Hindlimb muscle (tissue), 1 donor: ENCODE measurements around the gene DFFB. TPM values are rescaled to one million over a fixed set of nuclear protein-coding genes. Genes with fewer than 3 reads are reported as not detected.

ENCODE experiments used
- DNase-seq: peaks from one replicate; pipeline ENCODE4 v3.0.0-alpha.2; 2013
- polyA plus RNA-seq: library from polyadenylated mRNA; unstranded; fragments of 120-200 nt; gene quantifications from one replicate; pipeline ENCODE4 v1.2.1, GENCODE V29; 2013; ENCODE audit not compliant: insufficient read length

The DFFB gene
- polyA plus RNA-seq, 1 donor = 5.7 TPM

DNA sequence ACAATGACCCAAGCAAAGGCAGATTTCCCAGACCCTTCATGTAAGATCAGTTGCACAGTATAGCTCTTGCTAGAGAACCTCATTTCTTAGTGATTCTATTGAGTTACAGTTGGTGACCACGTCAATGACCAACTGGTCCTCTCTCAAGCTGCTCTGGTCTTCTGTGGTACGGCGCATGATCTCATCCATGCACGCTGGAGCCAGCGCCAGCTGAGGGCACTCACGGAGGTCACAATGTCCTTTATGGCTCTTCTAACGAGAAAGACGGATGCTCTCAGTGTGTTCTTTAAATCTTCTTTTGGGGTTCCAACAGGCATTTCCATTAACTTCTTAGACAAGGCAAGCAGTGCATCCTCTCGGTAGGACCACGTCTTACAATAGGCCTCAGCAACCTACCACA is 22.6 kb upstream of the DFFB start:
- DNase-seq = no peak

DNA sequence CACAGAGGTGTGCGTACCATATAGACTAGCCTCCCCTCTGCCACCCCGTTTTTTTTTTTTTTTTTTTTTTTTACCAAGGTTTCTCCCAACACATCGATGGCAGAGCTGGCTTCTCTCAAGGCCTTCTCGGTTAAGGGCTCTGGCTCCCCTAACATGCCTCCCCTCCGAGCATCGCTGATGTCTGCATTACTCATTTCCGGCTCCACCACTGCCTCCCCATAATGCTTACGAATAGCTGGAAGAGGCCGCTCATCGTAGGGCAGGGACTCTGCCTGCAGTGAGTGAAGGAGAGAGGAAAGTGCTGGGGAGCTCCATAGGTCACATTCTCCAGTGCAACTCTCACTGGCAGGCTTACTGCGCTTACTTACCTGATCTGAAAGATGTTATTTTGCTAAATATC is 20.9 kb upstream of the DFFB start:
- no peak for DNase-seq

DNA sequence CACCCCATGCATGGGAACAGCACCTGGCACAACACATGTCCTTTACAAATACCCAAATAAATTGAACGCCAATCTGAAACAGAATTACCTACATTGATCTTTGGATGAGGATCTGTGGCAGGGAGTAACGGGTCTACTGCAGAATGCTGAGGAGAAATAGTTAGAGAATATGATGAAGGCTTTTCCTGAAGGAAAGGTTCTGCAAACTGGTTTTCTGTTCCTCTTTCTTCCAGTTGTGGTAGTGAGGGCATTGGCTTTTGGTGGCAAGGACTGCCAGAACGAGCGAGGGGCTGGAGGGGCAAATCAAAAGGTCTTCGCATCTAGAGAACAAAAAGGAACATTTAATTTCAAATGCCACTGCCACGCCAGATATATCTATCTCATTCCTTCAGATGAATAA is 20.1 kb upstream of the DFFB start:
- no peak for DNase-seq

- DNase-seq = no peak
Measured at GRCh38 chr1:3837685-3838084, 19.6 kb upstream of the DFFB start.

DNA sequence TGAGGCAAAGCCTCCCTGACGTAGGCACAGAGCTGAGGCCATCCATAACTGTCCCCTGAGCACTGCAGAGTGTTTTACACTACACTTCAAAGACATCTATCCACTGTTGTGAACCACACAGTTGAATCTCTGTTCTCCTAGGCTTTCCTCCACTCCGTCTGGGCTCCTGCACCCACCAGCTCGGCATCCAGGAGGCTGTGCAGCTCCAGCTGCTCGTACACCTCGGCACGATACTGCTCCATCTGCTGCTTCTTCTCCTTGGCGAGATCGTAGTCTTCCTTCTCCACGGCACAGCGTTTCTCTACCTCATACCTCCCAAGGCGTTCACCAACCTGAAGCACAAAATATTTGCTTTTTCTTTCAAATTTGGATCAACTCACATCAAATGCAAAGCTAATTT is 18.5 kb upstream of the DFFB start:
- no peak for DNase-seq

- no peak for DNase-seq
Measured at GRCh38 chr1:3841491-3841890, 15.8 kb upstream of the DFFB start.

DNA sequence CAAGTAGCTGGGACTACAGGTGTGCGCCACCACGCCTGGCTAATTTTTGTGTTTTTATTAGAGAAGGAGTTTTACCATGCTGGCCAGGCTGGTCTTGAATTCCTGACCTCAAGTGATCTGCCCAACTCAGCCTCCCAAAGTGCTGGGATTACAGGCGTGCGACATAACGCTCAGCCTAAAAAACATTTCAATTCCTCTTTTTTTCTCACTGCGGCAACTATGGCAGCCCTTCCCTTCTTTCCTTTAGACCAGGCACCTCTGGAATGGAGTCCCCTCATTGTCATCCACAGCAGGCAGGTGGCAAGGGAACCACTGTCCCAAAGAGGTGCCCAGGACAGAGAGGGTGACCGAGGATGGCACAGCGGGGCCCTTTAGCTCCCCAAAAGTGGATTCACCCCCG is 14.4 kb upstream of the DFFB start:
- DNase-seq = no peak

DNA sequence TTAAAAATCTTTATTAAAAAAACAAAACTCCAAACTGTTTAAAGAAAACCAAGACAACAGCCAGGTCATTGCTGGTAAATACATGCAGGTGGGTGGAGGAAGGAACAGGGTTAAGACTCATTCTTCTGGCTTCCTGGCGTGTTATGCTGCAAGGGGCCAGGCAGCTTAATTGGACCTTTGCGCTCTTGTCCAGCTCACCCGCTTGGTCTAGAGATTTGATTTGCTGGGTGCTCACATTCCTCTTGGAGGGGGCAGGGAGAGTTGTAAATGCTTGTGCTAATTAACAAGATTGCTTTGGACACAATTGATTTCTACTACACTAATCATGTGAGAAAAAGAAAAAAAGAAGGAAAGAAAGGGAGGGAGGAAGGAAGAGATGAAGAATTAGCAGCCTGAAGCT is 10.7 kb upstream of the DFFB start:
- no peak for DNase-seq

DNA sequence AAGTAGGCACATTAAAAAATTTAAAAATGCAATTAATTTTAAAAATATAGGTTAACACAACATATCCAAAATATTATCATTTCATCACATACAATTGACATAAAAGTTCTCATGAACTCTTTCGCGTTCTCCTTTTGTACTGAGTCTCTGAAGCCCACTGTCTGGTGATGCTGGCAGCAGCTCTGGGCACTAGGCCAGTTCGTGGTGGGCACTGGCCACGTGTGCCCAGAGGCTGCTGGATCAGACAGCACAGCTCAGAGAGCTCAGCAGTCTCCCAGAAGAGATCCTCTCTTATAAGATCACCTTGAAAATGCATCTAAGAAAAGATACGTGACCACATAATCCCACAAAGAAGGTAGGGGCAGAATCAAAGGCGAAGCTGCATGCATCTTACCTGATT is 10.2 kb upstream of the DFFB start:
- DNase-seq = no peak

DNA sequence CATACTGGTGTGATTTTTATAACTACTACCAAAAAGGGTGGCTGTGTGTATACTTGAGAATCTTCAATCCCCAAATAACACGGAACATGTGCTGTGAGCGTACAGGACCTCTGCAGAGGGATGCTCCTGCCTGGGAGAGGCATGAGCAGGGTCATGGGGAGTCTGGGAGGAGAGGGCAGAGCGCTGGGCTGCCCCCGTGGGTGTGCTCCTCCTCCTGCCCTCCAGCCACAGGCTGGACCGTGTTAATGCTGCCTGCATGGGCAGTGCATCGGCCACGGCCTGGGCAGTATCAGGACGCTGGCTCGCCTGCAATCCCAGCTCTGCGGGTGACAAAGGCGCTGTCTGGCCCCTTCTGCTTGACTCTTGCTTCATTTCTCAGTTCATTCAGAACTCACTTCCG is 6.4 kb upstream of the DFFB start:
- no peak for DNase-seq

- DNase-seq = no peak
Measured at GRCh38 chr1:3851292-3851691, 6.0 kb upstream of the DFFB start.

GRCh38 chr1:3852091-3852490 is 5.2 kb upstream of the DFFB start:
- no peak for DNase-seq

DNA sequence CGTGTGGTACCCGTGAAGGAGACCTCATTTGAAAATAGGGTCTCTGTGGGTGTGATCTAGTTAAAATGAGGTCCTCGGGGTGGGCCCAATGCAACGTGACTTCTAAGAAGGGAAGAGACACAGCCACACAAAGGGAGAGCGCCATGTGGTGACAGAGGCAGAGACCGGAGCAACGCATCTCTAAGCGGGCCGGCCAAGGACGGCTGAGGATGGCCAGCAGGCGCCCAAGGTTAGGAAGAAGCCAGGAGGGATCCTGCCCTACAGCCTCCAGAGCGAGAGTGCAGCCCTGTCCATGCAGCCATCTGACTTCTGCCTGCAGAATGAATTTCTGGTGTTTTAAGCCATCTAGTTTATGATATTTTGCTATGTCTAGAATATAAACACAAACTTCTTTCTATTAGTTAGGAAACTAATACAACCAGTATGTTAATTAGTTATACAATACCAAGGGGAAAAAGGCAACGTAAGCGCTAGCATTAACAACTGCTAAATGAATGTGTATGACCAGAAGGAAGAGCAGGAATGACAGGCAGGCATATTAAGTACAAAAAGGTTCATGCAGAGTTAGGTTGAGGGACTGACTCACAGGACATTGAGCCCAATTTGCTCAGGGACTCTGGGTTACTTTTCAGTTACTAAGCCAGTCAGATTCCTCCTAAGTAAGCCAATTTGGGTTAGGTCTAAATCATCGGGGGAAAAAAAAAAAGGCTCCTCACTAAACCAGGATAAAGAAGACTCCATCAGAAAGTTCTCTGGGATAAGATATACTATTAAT is 4.4 kb upstream of the DFFB start:
- DNase-seq = no peak

- no peak for DNase-seq
Measured at GRCh38 chr1:3857791-3858129, 484 bp downstream of the DFFB start.

DNA sequence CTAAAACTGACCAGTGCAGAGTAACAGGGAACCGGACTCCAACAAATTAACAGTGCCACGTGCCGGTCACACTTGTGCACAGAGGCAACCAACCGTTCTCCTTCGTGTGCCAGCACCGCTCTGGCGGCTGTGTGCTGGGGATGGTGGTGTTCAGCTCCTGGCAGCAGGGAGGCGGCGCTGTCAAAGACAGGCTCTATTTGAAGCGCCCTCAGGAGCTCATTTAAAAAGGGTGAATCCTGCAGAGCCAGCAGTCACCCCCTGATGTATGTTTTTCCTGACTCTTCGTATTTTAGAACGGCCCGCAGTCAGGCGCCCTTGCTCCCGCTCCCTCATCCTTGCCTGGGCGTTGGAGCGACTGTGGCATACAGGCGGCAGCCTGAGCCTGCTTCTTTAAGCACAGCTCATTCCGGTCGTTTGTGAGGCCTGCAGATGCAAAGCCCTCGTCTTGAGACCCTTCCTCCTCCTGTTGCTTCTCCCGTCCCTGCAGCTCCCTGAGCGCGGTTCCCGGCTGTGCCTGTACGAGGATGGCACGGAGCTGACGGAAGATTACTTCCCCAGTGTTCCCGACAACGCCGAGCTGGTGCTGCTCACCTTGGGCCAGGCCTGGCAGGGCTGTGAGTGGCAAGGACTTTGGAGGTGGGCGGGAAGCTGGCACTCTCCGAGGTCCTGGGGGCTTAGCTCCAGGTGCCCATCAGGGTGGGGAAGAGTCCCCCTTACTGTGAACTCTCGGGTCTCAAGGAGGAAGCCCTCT is 1.1 kb downstream of the DFFB start:
- DNase-seq = no peak

GRCh38 chr1:3863231-3863935 is 6.1 kb downstream of the DFFB start:
- DNase-seq = no peak

DNA sequence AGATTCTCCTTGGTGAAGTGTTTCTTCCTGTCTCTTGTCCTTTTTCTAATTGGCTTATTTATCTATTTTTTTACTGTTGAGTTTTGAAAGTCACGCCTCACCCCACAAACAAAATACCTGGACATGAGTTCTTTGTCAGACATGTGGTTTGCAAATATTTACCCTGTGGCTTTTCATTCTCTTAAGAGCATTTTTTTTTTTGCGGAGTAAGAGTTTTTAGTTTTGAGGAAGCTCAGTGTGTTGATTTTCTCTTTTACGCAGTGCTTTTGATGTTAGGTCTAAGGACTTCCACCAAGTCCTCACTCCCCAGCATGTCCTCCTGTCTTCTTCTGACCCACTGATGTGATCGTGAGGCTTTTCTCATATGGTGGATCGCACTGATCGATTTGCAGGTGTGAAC is 7.6 kb downstream of the DFFB start:
- DNase-seq = no peak

DNA sequence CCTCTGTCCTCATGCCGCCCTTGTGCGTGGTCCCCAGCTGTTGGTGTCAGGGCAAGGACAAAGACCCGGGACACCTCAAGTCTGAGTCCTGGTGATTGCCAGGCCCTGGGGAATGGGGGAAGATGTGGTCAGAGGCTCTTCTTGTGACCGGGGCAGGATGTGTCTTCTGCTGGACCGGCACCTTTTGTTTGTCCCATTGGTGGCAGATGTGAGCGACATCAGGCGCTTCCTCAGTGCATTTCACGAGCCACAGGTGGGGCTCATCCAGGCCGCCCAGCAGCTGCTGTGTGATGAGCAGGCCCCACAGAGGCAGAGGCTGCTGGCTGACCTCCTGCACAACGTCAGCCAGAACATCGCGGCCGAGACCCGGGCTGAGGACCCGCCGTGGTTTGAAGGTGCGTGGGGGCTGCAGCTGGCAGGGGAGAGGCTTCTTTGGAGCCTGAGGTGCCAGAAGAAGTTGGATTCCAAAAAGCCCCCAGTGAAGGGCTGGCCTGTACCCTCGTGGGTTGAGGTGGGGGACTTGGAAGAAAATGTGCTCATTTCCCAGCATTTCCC is 8.4 kb downstream of the DFFB start:
- DNase-seq = no peak

GRCh38 chr1:3868464-3869006 is 11.3 kb downstream of the DFFB start:
- DNase-seq = no peak

DNA sequence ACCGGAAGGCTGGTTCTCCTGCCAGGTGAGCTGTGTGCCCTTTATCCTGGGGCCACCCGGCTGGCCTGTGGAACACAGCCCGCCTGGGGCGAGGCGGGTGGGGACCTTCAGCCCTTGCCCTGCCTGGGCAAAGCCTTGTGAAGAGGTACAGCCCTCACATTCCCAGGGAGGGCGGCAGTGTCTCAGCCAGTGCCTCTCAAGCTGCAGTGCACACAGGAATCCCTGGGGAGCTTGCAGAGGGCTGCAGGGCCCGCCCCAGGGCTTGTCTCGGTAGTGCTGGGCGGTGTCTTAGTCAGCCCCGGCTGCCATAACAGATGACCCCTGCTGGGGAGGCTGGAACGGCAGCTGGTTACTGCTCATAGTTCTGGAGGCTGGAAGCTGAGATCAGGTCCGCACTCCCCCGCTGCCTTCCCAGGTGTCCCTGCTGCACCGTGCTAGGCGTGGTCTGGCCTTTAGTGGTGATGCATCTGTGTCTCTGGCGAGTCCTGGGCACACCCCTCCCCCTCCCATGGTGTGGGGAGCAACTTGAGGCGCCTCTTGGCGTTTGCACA is 12.6 kb downstream of the DFFB start:
- no peak for DNase-seq

DNA sequence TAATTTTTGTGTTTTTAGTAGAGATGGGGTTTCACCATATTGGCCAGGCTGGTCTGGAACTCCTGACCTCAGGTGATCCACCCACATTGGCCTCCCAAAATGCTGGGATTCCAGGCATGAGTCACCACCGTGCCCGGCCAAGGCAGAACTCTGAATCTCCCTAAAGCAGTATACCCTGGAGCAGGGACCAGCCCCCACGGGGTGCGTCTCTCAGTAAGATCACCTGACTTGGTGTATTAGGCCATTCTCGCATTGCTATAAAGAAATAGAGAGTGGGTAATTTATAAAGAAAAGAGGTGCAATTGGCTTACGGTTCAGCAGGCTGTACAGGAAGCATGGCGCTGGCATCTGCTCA is 14.2 kb downstream of the DFFB start:
- no peak for DNase-seq

DNA sequence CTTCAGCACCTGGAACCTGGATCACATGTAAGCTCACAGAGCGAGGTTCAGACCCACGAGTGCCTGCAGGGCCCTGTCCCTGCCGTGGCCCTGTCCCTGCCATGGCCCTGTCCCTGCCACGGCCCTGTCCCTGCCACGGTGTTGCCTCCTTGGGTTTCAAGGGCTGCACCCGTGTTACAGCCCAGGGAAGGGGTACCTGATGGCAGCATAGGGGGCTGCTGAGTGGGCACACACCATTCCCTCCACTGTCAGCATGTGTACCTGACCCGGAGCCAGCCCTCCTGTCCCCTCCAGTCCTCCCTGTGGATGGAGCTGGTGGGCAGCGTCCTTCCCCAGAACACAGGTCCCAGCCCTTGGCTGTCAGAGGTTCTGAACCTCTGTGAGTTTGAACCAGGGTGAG is 15.3 kb downstream of the DFFB start:
- no peak for DNase-seq

DNA sequence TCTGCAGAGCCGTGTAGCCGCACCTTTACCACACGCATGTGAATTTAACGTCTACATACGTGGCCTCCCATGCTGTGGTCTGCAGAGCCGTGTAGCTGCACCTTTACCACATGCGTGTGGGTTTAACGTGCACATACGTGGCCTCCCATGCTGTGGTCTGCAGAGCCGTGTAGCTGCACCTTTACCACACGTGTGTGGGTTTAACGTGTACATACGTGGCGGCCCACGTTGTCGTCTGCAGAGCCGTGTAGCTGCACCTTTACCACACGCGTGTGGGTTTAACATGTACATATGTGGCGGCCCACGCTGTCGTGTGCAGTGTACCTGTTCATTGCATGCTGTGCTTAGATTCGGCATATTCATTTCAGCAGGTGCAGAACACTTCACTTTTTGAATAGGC is 17.5 kb downstream of the DFFB start:
- DNase-seq = no peak
